ENCODE results near the gene OR2Z1. TPM values are rescaled to one million over a fixed set of nuclear protein-coding genes. Genes with fewer than 3 reads are reported as not detected.

The OR2Z1 gene, protein sequence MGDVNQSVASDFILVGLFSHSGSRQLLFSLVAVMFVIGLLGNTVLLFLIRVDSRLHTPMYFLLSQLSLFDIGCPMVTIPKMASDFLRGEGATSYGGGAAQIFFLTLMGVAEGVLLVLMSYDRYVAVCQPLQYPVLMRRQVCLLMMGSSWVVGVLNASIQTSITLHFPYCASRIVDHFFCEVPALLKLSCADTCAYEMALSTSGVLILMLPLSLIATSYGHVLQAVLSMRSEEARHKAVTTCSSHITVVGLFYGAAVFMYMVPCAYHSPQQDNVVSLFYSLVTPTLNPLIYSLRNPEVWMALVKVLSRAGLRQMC
- polyA plus RNA-seq (2011; rRNA removed) (not detected in 2 replicates), polyA minus RNA-seq (2011; rRNA and poly(A)+ RNA removed) (not detected in 2 replicates)

DNA sequence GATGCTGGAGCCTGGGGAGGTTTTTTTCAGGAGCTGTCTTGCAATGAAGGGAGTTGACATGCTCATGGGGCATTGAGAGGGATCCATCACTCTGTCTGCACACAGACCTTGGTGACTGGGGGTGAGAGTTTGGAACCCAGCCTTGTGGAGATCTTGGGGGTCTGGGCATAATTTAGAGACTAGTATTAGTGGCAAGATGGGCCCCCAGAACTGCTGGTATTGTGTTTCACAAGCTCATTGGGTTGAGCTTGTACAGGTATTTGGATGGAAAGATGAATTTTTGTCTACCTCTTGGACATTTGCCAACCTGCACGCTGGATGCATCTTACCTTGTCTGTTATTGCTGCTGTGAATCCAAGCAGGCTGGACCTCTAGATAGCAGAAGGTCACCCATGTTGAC, at the start of gene OR2Z1:
Gene OR2Z1, plus strand, starts transcription at position 301 of the 400 bp plus-strand sequence. CDS start 9,395 bp downstream, outside the sequence.
- CTCF ChIA-PET = no interaction called here
- DNase-seq (ENCODE audit: low read depth) = no peak
- POLR2A ChIA-PET = no interaction called here
- Histone ChIP-seq H3K27me3 (ENCODE audit: control insufficient read depth, insufficient read depth, low read length) (no peaks in the 10 kb centered on the region), H3K36me3 (ENCODE audit: control insufficient read depth, insufficient read depth, low read length) (no peaks in the 10 kb centered on the region), H3K4me3 (ENCODE audit: low read depth, low read length) (no peak within 1 kb of the TSS)
- TF ChIP-seq, protein P1, sequence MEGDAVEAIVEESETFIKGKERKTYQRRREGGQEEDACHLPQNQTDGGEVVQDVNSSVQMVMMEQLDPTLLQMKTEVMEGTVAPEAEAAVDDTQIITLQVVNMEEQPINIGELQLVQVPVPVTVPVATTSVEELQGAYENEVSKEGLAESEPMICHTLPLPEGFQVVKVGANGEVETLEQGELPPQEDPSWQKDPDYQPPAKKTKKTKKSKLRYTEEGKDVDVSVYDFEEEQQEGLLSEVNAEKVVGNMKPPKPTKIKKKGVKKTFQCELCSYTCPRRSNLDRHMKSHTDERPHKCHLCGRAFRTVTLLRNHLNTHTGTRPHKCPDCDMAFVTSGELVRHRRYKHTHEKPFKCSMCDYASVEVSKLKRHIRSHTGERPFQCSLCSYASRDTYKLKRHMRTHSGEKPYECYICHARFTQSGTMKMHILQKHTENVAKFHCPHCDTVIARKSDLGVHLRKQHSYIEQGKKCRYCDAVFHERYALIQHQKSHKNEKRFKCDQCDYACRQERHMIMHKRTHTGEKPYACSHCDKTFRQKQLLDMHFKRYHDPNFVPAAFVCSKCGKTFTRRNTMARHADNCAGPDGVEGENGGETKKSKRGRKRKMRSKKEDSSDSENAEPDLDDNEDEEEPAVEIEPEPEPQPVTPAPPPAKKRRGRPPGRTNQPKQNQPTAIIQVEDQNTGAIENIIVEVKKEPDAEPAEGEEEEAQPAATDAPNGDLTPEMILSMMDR (IDR thresholded peaks at IDR 0.05; ENCODE audit: insufficient read depth, low read depth, low read length) = no peak

DNA sequence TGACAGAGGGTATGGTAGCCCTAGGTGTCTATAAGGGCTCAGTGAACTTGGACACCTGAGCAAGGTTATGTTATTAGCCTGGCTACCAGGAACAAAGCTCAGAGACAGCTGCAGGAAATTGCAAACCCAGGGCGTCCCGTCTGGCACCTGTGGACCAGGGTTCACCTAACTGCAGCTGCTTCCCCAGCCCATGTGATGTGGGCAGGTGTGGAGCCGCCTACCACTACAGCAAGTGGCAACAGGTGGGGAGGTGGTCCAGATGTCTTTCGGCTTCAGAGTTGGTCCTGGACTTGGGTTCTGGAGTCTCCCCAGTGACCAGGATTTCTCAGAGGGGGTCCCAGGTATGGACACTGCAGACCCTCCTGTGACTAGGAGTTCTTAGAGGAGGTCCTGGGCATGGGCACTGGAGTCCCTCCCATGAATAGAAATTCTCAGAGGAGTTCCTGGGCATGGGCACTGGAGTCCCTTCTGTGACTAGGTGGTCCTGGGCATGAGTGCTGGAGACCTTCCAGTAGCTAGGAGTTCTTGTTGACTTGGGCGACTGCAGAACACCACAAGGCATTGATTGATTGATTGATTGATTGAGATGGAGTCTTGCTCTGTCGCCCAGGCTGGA, 48.0 kb upstream of the OR2Z1 start:
- Histone ChIP-seq H3K36me3 (ENCODE audit: control insufficient read depth, insufficient read depth, low read length) (no peaks in the 10 kb centered on the region), H3K27me3 (ENCODE audit: control insufficient read depth, insufficient read depth, low read length) (no peaks in the 10 kb centered on the region), H3K4me3 (ENCODE audit: low read depth, low read length) (no peak overlapping the region)
- ChIA-PET CTCF (no interaction called here), POLR2A (no interaction called here)
- TF ChIP-seq, protein P1 (IDR thresholded peaks at IDR 0.05; ENCODE audit: insufficient read depth, low read depth, low read length) = no peak
- no peak for DNase-seq (ENCODE audit: low read depth)

DNA sequence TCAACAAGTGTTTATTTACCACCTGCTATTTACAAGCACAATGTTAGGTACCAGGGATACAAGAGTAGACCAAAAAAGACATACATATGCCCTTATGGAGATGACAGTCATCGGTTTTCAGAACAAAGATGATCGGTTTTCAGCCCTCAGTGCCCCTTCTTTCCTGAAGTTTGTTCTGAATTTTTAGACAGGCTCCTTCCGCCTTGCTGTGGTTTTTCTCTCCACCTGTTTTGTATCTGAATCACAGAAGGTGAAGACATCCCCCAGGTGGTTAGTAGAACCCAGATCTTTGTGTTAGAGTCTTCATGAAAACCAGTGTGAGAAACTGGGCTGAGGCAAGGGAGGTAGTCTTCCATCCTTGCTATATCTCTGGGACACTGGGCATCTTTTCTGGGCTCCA, 46.4 kb upstream of the OR2Z1 start:
- TF ChIP-seq, protein P1 (IDR thresholded peaks at IDR 0.05; ENCODE audit: insufficient read depth, low read depth, low read length) = no peak
- H3K36me3 ChIP-seq (ENCODE audit: control insufficient read depth, insufficient read depth, low read length) = no peaks in the 10 kb centered on the region
- no peaks in the 10 kb centered on the region for H3K27me3 ChIP-seq (ENCODE audit: control insufficient read depth, insufficient read depth, low read length)
- no peak for DNase-seq (ENCODE audit: low read depth)
- ChIA-PET POLR2A (no interaction called here), CTCF (no interaction called here)
- no peak overlapping the region for H3K4me3 ChIP-seq (ENCODE audit: low read depth, low read length)

DNA sequence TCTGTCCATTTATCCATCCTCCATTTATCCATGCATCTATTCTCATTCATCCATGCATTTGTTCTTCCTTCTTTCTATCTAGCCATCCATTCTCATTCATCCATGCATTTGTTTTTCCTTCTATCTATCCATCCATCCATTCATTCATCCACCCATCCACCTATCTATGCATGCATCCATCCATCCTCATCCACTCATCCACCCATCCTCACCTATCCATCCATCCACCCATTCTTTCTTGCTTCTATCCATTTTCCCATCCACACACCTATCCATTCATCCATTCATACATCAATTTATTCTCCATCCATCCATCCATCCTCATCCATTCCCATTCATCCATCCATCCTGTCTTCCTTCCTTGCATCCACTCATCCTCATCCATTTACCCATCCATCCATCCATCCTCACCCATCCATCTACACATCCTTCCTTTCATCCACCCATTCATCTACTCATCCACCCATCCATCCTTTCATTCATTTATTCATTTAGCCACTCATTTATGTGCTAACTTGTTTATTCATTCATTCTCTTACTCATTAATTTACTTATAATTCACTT, 43.1 kb upstream of the OR2Z1 start:
- Histone ChIP-seq H3K36me3 (ENCODE audit: control insufficient read depth, insufficient read depth, low read length) (no peaks in the 10 kb centered on the region), H3K4me3 (ENCODE audit: low read depth, low read length) (no peak overlapping the region), H3K27me3 (ENCODE audit: control insufficient read depth, insufficient read depth, low read length) (no peaks in the 10 kb centered on the region)
- TF ChIP-seq, protein P1 (IDR thresholded peaks at IDR 0.05; ENCODE audit: insufficient read depth, low read depth, low read length) = no peak
- no peak for DNase-seq (ENCODE audit: low read depth)
- CTCF ChIA-PET = no interaction called here
- POLR2A ChIA-PET = no interaction called here

DNA sequence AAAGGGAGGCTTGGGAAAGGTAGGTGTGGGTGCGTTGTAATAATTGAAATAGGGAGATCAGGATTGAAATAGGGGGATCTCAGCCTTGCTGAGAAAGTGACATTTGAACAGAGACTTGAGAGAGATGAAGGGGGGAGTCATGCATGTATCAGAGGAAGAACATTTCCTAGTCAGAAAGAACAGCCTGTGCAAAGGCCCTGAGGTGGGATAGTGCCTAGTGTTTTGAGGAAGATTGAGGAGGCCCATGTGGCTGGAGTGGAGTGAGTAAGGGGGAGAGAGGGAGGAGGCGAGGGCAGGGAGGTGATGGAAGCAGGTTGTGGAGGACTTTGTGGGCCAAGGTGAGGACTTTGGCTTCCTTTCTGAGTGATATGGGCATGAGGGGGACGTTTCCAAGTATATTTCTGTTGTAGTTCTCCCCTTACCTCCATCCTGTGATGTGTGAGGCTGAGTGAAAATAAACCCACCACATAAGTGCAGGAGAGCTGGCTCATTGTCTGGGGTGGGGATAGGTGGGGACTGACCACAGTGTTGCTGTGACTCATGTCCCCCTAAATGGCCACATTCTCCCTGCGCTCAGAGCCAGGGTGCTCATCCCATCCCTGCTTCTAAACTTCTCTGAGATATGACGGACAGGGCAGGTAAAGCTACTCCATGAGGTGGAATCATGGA, 40.6 kb upstream of the OR2Z1 start:
- no peak for DNase-seq (ENCODE audit: low read depth)
- ChIA-PET CTCF (no interaction called here), POLR2A (no interaction called here)
- TF ChIP-seq, protein P1 (IDR thresholded peaks at IDR 0.05; ENCODE audit: insufficient read depth, low read depth, low read length) = no peak
- no peaks in the 10 kb centered on the region for H3K36me3 ChIP-seq (ENCODE audit: control insufficient read depth, insufficient read depth, low read length)
- no peak overlapping the region for H3K4me3 ChIP-seq (ENCODE audit: low read depth, low read length)
- no peaks in the 10 kb centered on the region for H3K27me3 ChIP-seq (ENCODE audit: control insufficient read depth, insufficient read depth, low read length)
